Measurements from ENCODE around the gene DUSP10.

DNA sequence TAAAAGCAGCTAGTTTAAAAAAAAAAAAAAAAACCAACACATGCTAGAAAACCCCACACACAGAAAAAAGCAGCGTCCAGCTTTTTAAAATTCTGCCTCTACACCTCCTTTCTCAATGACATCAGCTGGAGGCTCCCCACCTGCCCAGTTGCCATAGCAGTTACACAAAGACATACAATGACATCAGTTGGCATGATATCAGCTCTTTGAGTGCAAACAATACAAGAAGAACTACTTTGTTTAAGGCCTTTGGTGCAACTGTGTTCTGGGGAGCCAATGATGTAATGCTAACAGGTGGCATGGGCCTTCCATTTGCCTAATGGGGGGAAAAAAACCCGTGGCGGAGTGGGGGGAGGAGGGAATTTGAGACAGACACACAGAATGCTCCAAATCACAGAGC lies 32.9 kb downstream of the DUSP10 start:
- TF ChIP-seq, protein P1, sequence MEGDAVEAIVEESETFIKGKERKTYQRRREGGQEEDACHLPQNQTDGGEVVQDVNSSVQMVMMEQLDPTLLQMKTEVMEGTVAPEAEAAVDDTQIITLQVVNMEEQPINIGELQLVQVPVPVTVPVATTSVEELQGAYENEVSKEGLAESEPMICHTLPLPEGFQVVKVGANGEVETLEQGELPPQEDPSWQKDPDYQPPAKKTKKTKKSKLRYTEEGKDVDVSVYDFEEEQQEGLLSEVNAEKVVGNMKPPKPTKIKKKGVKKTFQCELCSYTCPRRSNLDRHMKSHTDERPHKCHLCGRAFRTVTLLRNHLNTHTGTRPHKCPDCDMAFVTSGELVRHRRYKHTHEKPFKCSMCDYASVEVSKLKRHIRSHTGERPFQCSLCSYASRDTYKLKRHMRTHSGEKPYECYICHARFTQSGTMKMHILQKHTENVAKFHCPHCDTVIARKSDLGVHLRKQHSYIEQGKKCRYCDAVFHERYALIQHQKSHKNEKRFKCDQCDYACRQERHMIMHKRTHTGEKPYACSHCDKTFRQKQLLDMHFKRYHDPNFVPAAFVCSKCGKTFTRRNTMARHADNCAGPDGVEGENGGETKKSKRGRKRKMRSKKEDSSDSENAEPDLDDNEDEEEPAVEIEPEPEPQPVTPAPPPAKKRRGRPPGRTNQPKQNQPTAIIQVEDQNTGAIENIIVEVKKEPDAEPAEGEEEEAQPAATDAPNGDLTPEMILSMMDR (conservative IDR thresholded peaks at IDR 0.05; ENCODE audit: low read depth, low read length), result no peak
- no peak for TF ChIP-seq EZH2 (IDR thresholded peaks at IDR 0.05; ENCODE audit: borderline replicate concordance, low read depth, low read length, poor library complexity, severe bottlenecking)

Measured in A673 (cell line).